Ovary (tissue), 9 donors: Measurements from ENCODE around the gene MAP7. TPM values are rescaled to one million over a fixed set of nuclear protein-coding genes. Genes with fewer than 3 reads are reported as not detected.

Experiments used
- DNase-seq, 5 donors: peaks; one replicate each; pipeline ENCODE4 v3.0.0-alpha.2; 2019 to 2020
- H3K27ac ChIP-seq, 2 donors: fragments of 200-600 bp; one replicate each; pipeline versions ENCODE4 v1.5.1 to v1.8.0; 2019 to 2022
- H3K27me3 ChIP-seq: fragments of 200-600 bp; one replicate; pipeline ENCODE4 v1.8.0; 2022
- H3K36me3 ChIP-seq: fragments of 200-600 bp; sonication (generic); one replicate; pipeline ENCODE4 v1.5.1; 2019
- H3K4me1 ChIP-seq: one replicate; pipeline ENCODE4 v1.8.1; 2013; ENCODE audit warnings: mild to moderate bottlenecking, moderate library complexity; ENCODE audit not compliant: insufficient read depth
- H3K4me3 ChIP-seq: fragments of 200-600 bp; sonication (generic); one replicate; pipeline ENCODE4 v1.5.1; 2017
- H3K9me3 ChIP-seq, 2 donors: fragments of 200-600 bp in 1 of 2; sonication (generic) in 1 of 2; one replicate each; pipeline versions ENCODE4 v1.5.1 to v1.8.1; 2013 to 2019; ENCODE audit warnings: mild to moderate bottlenecking in 1 of 2, moderate library complexity in 1 of 2
- EP300 ChIP-seq: sonication (generic); formaldehyde crosslinking; IDR thresholded peaks from one replicate; pipeline ENCODE4 v1.6.1; 2017; ENCODE audit warnings: antibody characterized with exemption
- POLR2A ChIP-seq: fragments of 450-650 bp; IDR thresholded peaks from one replicate; pipeline ENCODE4 v1.6.1; 2017; ENCODE audit warnings: antibody characterized with exemption, mild to moderate bottlenecking, moderate library complexity
- WGBS, 3 donors: extraction: QIAGEN DNeasy Blood & Tissue Kit in 1 of 3; methylation state at CpG; one replicate each; pipeline versions ENCODE4 v1.1.5 to v1.1.7; 2013 to 2017; 5-methylcytosine and 5-hydroxymethylcytosine counted together
- intact Hi-C, 4 donors: fragments of 100-400 bp; cut with DNase I; formaldehyde crosslinking; loops; one replicate each; pipeline versions ENCODE4 v1.11.0 to v1.15.1; 2022 to 2023
- polyA plus RNA-seq, 2 donors: library from polyadenylated mRNA; stranded (reverse); fragments of 200-250 nt in 1 of 2; fragments of 350-450 nt in 1 of 2; fragmentation: Illumina TruSeq in 1 of 2; extraction: RNeasy Lipid Tissue Mini Kit (QIAGEN cat#74804) in 1 of 2; gene quantifications; one replicate each; pipeline ENCODE4 v1.2.3, GENCODE V29; 2013 to 2014
- total RNA-seq, 7 donors: library from RNA; depleted of rRNA in 2 of 7; stranded (reverse); fragments of >200 nt in 2 of 7; fragmentation: NEBNext Ultra II Directional in 3 of 7; extraction: Animal tissue kit (Norgen Biotek cat#: 25700) in 3 of 7; gene quantifications; one replicate each; pipeline versions ENCODE4 v1.1.0 to v1.2.4, GENCODE V29; 2016 to 2023
- TF ChIP-seq, protein P1 (sequence below), 3 donors: fragments of 450-650 bp in 2 of 3; fragments of 200-600 bp in 1 of 3; IDR thresholded peaks; one replicate each; pipeline versions ENCODE4 v1.5.1 to v1.8.0; 2016 to 2022; ENCODE audit warnings: antibody characterized with exemption in 3 of 3, mild to moderate bottlenecking in 1 of 3
- donor health status: DM: no; HTN: no; CAD: no; lungs with moderate emphysema.
- donor health status: DM: no; HTN: no; CAD: no.
- donor health status: Bipolar disorder and iron deficiency.
- donor health status: DM: yes; HTN: yes; CAD: no.
- donor health status: DM: no; HTN: no; CAD: no.
- donor health status: DM: yes; HTN: yes; CAD: no.

MAP7 gene
- total and polyA plus RNA-seq, 9 donors: 1.2 to 13.0 (median 3.6) TPM

DNA sequence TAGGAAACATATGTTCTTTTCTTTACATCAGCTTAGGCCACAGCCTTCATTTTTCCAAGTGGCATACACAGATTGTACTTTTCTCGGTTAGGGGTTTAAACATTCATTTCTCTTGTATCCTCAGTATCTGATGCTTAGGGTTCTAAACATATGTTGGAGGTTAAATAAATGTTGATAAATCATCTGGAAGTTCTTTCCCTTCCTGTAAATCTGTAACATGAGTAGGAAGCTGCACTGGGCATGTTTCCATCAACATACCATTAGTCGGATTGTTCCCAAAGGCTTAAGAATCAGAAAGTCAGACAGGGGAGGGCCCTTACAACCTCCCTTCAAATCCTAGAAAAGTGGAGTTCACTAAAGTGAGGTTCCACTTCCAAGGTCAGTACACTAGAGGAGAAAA lies 205.8 kb downstream of the MAP7 start:
- TF ChIP-seq, protein P1, sequence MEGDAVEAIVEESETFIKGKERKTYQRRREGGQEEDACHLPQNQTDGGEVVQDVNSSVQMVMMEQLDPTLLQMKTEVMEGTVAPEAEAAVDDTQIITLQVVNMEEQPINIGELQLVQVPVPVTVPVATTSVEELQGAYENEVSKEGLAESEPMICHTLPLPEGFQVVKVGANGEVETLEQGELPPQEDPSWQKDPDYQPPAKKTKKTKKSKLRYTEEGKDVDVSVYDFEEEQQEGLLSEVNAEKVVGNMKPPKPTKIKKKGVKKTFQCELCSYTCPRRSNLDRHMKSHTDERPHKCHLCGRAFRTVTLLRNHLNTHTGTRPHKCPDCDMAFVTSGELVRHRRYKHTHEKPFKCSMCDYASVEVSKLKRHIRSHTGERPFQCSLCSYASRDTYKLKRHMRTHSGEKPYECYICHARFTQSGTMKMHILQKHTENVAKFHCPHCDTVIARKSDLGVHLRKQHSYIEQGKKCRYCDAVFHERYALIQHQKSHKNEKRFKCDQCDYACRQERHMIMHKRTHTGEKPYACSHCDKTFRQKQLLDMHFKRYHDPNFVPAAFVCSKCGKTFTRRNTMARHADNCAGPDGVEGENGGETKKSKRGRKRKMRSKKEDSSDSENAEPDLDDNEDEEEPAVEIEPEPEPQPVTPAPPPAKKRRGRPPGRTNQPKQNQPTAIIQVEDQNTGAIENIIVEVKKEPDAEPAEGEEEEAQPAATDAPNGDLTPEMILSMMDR (IDR thresholded peaks at IDR 0.05): no peak
- TF ChIP-seq POLR2A: no peak
- no peak for TF ChIP-seq EP300
- no peak overlapping the region for H3K27ac ChIP-seq
- no peaks in the 10 kb centered on the region for H3K9me3 ChIP-seq
- H3K27me3 ChIP-seq: no peaks in the 10 kb centered on the region
- DNase-seq: no peak
- H3K4me3 ChIP-seq: no peak overlapping the region
- WGBS, 3 donors: 72 to 79% (median 77%) methylated on average over 2 of the region's 2 CpGs
- intact Hi-C loops: no loop called here
- H3K36me3 ChIP-seq: no peaks in the 10 kb centered on the region
- H3K4me1 ChIP-seq: no peaks in the 10 kb centered on the region

GRCh38 chr6:136343700-136344099 lies 206.5 kb downstream of the MAP7 start:
- TF ChIP-seq EP300 (no peak), POLR2A (no peak)
- TF ChIP-seq, protein P1 (IDR thresholded peaks at IDR 0.05): no peak
- 74 to 84% (median 83%) methylated on average over 1 of the region's 1 CpG for WGBS, 3 donors
- intact Hi-C loops: no loop called here
- Histone ChIP-seq H3K4me3 (no peak overlapping the region), H3K27ac (no peak overlapping the region), H3K9me3 (no peaks in the 10 kb centered on the region), H3K27me3 (no peaks in the 10 kb centered on the region), H3K4me1 (no peaks in the 10 kb centered on the region), H3K36me3 (no peaks in the 10 kb centered on the region)
- no peak for DNase-seq

- H3K9me3 ChIP-seq: no peaks in the 10 kb centered on the region
- DNase-seq: no peak
- TF ChIP-seq EP300 (no peak), POLR2A (no peak)
- TF ChIP-seq, protein P1 (IDR thresholded peaks at IDR 0.05): no peak
- no peak overlapping the region for H3K4me3 ChIP-seq
- no peaks in the 10 kb centered on the region for H3K36me3 ChIP-seq
- no peak overlapping the region for H3K27ac ChIP-seq
- intact Hi-C loops: no loop called here
- H3K27me3 ChIP-seq: no peaks in the 10 kb centered on the region
- 13 to 17% (median 15%) methylated on average over 2 of the region's 2 CpGs for WGBS, 3 donors
- H3K4me1 ChIP-seq: no peaks in the 10 kb centered on the region
Measured at GRCh38 chr6:136343275-136343674, 206.9 kb downstream of the MAP7 start.

DNA sequence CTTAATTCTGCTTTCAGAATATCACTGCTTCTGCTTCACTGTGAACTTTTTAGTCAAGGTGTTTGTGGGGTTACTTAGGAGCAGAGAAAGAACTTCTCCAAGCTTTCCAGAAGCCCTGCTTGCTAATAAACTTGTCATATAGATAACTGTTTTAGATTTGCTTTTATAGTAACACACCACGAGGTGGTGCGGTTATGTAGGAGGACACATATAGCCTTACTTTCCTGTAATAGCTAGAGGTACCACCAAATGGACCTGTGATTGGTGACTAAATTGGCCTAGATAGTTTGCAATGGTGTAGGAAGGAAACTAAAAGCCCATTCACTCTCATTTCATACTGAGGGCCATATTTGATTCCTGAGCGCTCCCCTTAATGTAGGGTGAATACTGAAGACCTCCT lies 208.3 kb downstream of the MAP7 start:
- H3K27me3 ChIP-seq: no peaks in the 10 kb centered on the region
- no peaks in the 10 kb centered on the region for H3K9me3 ChIP-seq
- intact Hi-C loops: no loop called here

More for the DNA sequence above, 208.3 kb downstream of the MAP7 start:
- 85 to 93% (median 90%) methylated on average over 3 of the region's 3 CpGs for WGBS, 3 donors
- no peaks in the 10 kb centered on the region for H3K36me3 ChIP-seq
- no peak for DNase-seq
- TF ChIP-seq POLR2A (no peak), EP300 (no peak)
- TF ChIP-seq, protein P1 (IDR thresholded peaks at IDR 0.05): no peak
- H3K4me3 ChIP-seq: no peak overlapping the region
- H3K27ac ChIP-seq: no peak overlapping the region
- H3K4me1 ChIP-seq: no peaks in the 10 kb centered on the region
